Panc1 (cell line): ENCODE data around the gene ASB5.

Experiments
- CTCF ChIP-seq: fragments of 450-650 bp; IDR thresholded peaks from 2 replicates; pipeline ENCODE4 v1.5.1; 2017; ENCODE audit warnings: mild to moderate bottlenecking
- POLR2AphosphoS5 ChIP-seq: IDR thresholded peaks from 2 replicates; pipeline ENCODE4 v1.6.1; 2012; ENCODE audit warnings: mild to moderate bottlenecking, low read depth, low read length, moderate library complexity

- TF ChIP-seq CTCF (no peak), POLR2AphosphoS5 (no peak)
These were observed 3.8 kb upstream of the ASB5 start for GRCh38 chr4:176272799-176273198.
